Right atrium auricular region (tissue), 2 donors: ENCODE data around the gene PARP1. TPM values are rescaled to one million over a fixed set of nuclear protein-coding genes. Genes with fewer than 3 reads are reported as not detected.

Experiments
- DNase-seq: peaks from one replicate; pipeline ENCODE4 v3.0.0-alpha.2; 2019; ENCODE audit warnings: low spot score
- H3K27ac ChIP-seq, 2 donors: fragments of 200-600 bp; sonication (generic); 1 replicate in 1 of 2; 2 replicates in 1 of 2; pipeline ENCODE4 v1.5.1; 2016 to 2019
- H3K27me3 ChIP-seq, 2 donors: fragments of 200-600 bp; sonication (generic); one replicate each; pipeline versions ENCODE4 v1.5.1 to v1.6.0; 2017 to 2019
- H3K36me3 ChIP-seq: fragments of 200-600 bp; sonication (generic); one replicate; pipeline ENCODE4 v1.5.1; 2016
- H3K4me1 ChIP-seq, 2 donors: fragments of 200-600 bp; sonication (generic); one replicate each; pipeline versions ENCODE4 v1.5.1 to v1.6.0; 2017 to 2019
- H3K4me3 ChIP-seq, 2 donors: fragments of 200-600 bp; sonication (generic); 1 replicate in 1 of 2; 2 replicates in 1 of 2; pipeline ENCODE4 v1.5.1; 2017 to 2019; ENCODE audit warnings: mild to moderate bottlenecking in 1 of 2, moderate library complexity in 1 of 2
- H3K9me3 ChIP-seq, 2 donors: fragments of 200-600 bp; sonication (generic); one replicate each; pipeline ENCODE4 v1.5.1; 2019
- CTCF ChIP-seq, 2 donors: fragments of 200-600 bp; sonication (generic); IDR thresholded peaks; one replicate each; pipeline ENCODE4 v1.5.1; 2019; ENCODE audit warnings: antibody characterized with exemption in 2 of 2
- total RNA-seq, 2 donors: library from RNA; depleted of rRNA; stranded (reverse); fragments of >200 nt; gene quantifications; one replicate each; pipeline ENCODE4 v1.1.0, GENCODE V29; 2016

The PARP1 gene
- total RNA-seq, 2 donors from 2014 or later = 68.0 to 70.6 TPM

- H3K4me1 ChIP-seq = no peaks in the 10 kb centered on the region
- TF ChIP-seq CTCF (IDR thresholded peaks at IDR 0.05) = no peak
- H3K4me3 ChIP-seq = no peak overlapping the region
- H3K27me3 ChIP-seq = no peaks in the 10 kb centered on the region
- H3K9me3 ChIP-seq = no peaks in the 10 kb centered on the region
- H3K36me3 ChIP-seq = no peaks in the 10 kb centered on the region
- no peak for DNase-seq
- no peak overlapping the region for H3K27ac ChIP-seq
Observed at GRCh38 chr1:226337276-226337875, 70.5 kb downstream of the PARP1 start.

GRCh38 chr1:226335661-226336060, 72.2 kb downstream of the PARP1 start:
- Histone ChIP-seq H3K9me3 (no peaks in the 10 kb centered on the region), H3K4me3 (no peak overlapping the region), H3K4me1 (no peaks in the 10 kb centered on the region), H3K36me3 (no peaks in the 10 kb centered on the region), H3K27ac (no peak overlapping the region), H3K27me3 (no peaks in the 10 kb centered on the region)
- no peak for DNase-seq
- no peak for TF ChIP-seq CTCF (IDR thresholded peaks at IDR 0.05)

- no peaks in the 10 kb centered on the region for H3K4me1 ChIP-seq
- no peak for DNase-seq
- H3K4me3 ChIP-seq = no peak overlapping the region
- H3K36me3 ChIP-seq = no peaks in the 10 kb centered on the region
- H3K27me3 ChIP-seq = no peaks in the 10 kb centered on the region
- no peaks in the 10 kb centered on the region for H3K9me3 ChIP-seq
- TF ChIP-seq CTCF (IDR thresholded peaks at IDR 0.05) = no peak
- no peak overlapping the region for H3K27ac ChIP-seq
Observed at GRCh38 chr1:226332947-226333346, 74.9 kb downstream of the PARP1 start.

GRCh38 chr1:226329237-226329636, 78.7 kb downstream of the PARP1 start:
- H3K36me3 ChIP-seq = no peaks in the 10 kb centered on the region

GRCh38 chr1:226327761-226328162, 80.1 kb downstream of the PARP1 start:
- H3K36me3 ChIP-seq = no peaks in the 10 kb centered on the region
- no peak for TF ChIP-seq CTCF (IDR thresholded peaks at IDR 0.05)
- no peak overlapping the region for H3K4me3 ChIP-seq
- no peaks in the 10 kb centered on the region for H3K4me1 ChIP-seq
- H3K9me3 ChIP-seq = no peaks in the 10 kb centered on the region
- H3K27ac ChIP-seq = no peak overlapping the region
- H3K27me3 ChIP-seq = no peaks in the 10 kb centered on the region
- no peak for DNase-seq

More at GRCh38 chr1:226329237-226329636, 78.7 kb downstream of the PARP1 start:
- no peak for DNase-seq
- no peaks in the 10 kb centered on the region for H3K9me3 ChIP-seq
- no peaks in the 10 kb centered on the region for H3K27me3 ChIP-seq
- no peak overlapping the region for H3K4me3 ChIP-seq
- no peaks in the 10 kb centered on the region for H3K4me1 ChIP-seq
- TF ChIP-seq CTCF (IDR thresholded peaks at IDR 0.05) = no peak
- H3K27ac ChIP-seq = no peak overlapping the region

- H3K27ac ChIP-seq = no peak overlapping the region
- no peak for DNase-seq
- no peak for TF ChIP-seq CTCF (IDR thresholded peaks at IDR 0.05)
- H3K4me1 ChIP-seq = no peaks in the 10 kb centered on the region
- no peak overlapping the region for H3K4me3 ChIP-seq
- no peaks in the 10 kb centered on the region for H3K27me3 ChIP-seq
- H3K36me3 ChIP-seq = no peaks in the 10 kb centered on the region
- no peaks in the 10 kb centered on the region for H3K9me3 ChIP-seq
Observed at GRCh38 chr1:226325178-226325577, 82.7 kb downstream of the PARP1 start.
